Measurements from ENCODE around the gene SAAL1. TPM values are rescaled to one million over a fixed set of nuclear protein-coding genes. Genes with fewer than 3 reads are reported as not detected.
A peak's percentile ranks its signal among the peaks of the same experiment; 100 is the strongest.

The SAAL1 gene
- total and polyA plus RNA-seq, 4 donors, result 5.5 to 15.1 (median 11.3) TPM

DNA sequence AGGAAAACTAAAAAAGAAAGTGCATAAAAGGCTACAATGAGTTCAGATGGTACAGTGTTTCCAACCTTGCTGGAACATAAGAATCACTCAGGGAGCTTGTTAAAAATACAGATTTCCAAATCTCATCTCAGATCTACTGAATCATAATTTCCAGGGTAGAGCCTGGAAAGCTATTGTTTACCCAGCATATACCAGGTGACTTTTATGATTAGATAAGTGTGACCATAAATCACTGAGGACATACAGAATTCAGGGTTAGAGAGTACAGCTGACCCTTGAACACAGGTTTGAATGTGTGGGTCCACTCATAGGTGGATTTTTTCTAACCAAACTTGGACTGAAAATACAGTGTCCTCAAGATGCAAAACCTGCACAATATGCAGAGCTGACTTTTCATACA is 11.9 kb downstream of the SAAL1 start:
- no peak overlapping the region for H3K27ac ChIP-seq (ENCODE audit: low read depth in 1 of 2, low read length in 1 of 2)
- no peak overlapping the region for H3K4me3 ChIP-seq
- TF ChIP-seq, protein P1, sequence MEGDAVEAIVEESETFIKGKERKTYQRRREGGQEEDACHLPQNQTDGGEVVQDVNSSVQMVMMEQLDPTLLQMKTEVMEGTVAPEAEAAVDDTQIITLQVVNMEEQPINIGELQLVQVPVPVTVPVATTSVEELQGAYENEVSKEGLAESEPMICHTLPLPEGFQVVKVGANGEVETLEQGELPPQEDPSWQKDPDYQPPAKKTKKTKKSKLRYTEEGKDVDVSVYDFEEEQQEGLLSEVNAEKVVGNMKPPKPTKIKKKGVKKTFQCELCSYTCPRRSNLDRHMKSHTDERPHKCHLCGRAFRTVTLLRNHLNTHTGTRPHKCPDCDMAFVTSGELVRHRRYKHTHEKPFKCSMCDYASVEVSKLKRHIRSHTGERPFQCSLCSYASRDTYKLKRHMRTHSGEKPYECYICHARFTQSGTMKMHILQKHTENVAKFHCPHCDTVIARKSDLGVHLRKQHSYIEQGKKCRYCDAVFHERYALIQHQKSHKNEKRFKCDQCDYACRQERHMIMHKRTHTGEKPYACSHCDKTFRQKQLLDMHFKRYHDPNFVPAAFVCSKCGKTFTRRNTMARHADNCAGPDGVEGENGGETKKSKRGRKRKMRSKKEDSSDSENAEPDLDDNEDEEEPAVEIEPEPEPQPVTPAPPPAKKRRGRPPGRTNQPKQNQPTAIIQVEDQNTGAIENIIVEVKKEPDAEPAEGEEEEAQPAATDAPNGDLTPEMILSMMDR (IDR thresholded peaks at IDR 0.05; ENCODE audit: control extremely low read depth, extremely low read depth), result no peak
- ATAC-seq (ENCODE audit: insufficient read depth, low FRiP score) (no peak), DNase-seq (no peak)
- no peaks in the 10 kb centered on the region for H3K4me1 ChIP-seq (ENCODE audit: control insufficient read depth in 5 of 5, insufficient read depth in 5 of 5, low read length in 5 of 5)
- peaks cover 19 to 44% (median 23%) of the 10 kb centered on the region in 4 donors for H3K36me3 ChIP-seq (ENCODE audit: control insufficient read depth in 4 of 4, insufficient read depth in 4 of 4, low read length in 4 of 4)
- no peaks in the 10 kb centered on the region for H3K27me3 ChIP-seq (ENCODE audit: control insufficient read depth in 3 of 3, insufficient read depth in 3 of 3, low read length in 2 of 3)
- H3K9ac ChIP-seq (ENCODE audit: insufficient read depth in 1 of 2, low read length in 2 of 2), result no peak overlapping the region
- H3K9me3 ChIP-seq (ENCODE audit: control insufficient read depth in 4 of 4, insufficient read depth in 3 of 4, low read length in 3 of 4), result no peaks in the 10 kb centered on the region

DNA sequence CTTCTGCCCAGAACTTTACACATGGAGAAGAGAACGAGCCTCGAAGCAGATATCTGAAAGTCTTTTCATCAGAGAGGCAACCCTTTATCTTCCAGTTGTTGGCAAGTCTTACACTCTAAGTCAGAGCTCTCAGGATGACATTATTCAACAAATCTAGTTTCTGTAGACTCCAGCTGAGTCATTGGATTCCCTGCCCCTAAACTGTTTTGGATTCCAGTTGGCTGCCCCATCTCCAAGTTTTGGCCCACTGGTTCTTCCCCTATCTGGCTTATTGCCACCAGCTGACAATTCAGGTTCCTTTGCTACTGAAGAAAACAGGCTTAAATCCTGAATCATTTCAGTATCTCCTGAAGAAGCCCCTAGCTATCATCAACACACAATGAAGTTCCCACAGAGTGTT is 14.2 kb downstream of the SAAL1 start:
- Histone ChIP-seq H3K9me3 (ENCODE audit: control insufficient read depth in 4 of 4, insufficient read depth in 3 of 4, low read length in 3 of 4) (no peaks in the 10 kb centered on the region), H3K9ac (ENCODE audit: insufficient read depth in 1 of 2, low read length in 2 of 2) (no peak overlapping the region), H3K27ac (ENCODE audit: low read depth in 1 of 2, low read length in 1 of 2) (no peak overlapping the region), H3K36me3 (ENCODE audit: control insufficient read depth in 4 of 4, insufficient read depth in 4 of 4, low read length in 4 of 4) (peaks cover 22 to 59% (median 33%) of the 10 kb centered on the region in 4 donors), H3K4me3 (no peak overlapping the region), H3K4me1 (ENCODE audit: control insufficient read depth in 5 of 5, insufficient read depth in 5 of 5, low read length in 5 of 5) (no peaks in the 10 kb centered on the region), H3K27me3 (ENCODE audit: control insufficient read depth in 3 of 3, insufficient read depth in 3 of 3, low read length in 2 of 3) (no peaks in the 10 kb centered on the region)
- DNase-seq (no peak), ATAC-seq (ENCODE audit: insufficient read depth, low FRiP score) (no peak)
- 94 to 98% methylated on average over 2 of the region's 2 CpGs for WGBS, 2 donors
- TF ChIP-seq, protein P1 (IDR thresholded peaks at IDR 0.05; ENCODE audit: control extremely low read depth, extremely low read depth), result no peak

- Histone ChIP-seq H3K9ac (ENCODE audit: insufficient read depth in 1 of 2, low read length in 2 of 2) (no peak overlapping the region), H3K27ac (ENCODE audit: low read depth in 1 of 2, low read length in 1 of 2) (no peak overlapping the region), H3K4me1 (ENCODE audit: control insufficient read depth in 5 of 5, insufficient read depth in 5 of 5, low read length in 5 of 5) (no peaks in the 10 kb centered on the region), H3K9me3 (ENCODE audit: control insufficient read depth in 4 of 4, insufficient read depth in 3 of 4, low read length in 3 of 4) (no peaks in the 10 kb centered on the region), H3K36me3 (ENCODE audit: control insufficient read depth in 4 of 4, insufficient read depth in 4 of 4, low read length in 4 of 4) (peaks cover 20 to 48% (median 31%) of the 10 kb centered on the region in 4 donors), H3K4me3 (no peak overlapping the region), H3K27me3 (ENCODE audit: control insufficient read depth in 3 of 3, insufficient read depth in 3 of 3, low read length in 2 of 3) (no peaks in the 10 kb centered on the region)
- no peak for ATAC-seq (ENCODE audit: insufficient read depth, low FRiP score)
- peak in 1 of 3 donors; percentile 9 for DNase-seq
- 45 to 74% methylated on average over 3 of the region's 3 CpGs for WGBS, 2 donors
- TF ChIP-seq, protein P1 (IDR thresholded peaks at IDR 0.05; ENCODE audit: control extremely low read depth, extremely low read depth), result no peak
Measured at GRCh38 chr11:18088966-18089365, 16.9 kb downstream of the SAAL1 start.

GRCh38 chr11:18088366-18088765 is 17.5 kb downstream of the SAAL1 start:
- WGBS, 2 donors, result 96 to 99% methylated on average over 2 of the region's 2 CpGs
- H3K4me3 ChIP-seq, result no peak overlapping the region
- TF ChIP-seq, protein P1 (IDR thresholded peaks at IDR 0.05; ENCODE audit: control extremely low read depth, extremely low read depth), result no peak
- H3K27ac ChIP-seq (ENCODE audit: low read depth in 1 of 2, low read length in 1 of 2), result no peak overlapping the region
- H3K4me1 ChIP-seq (ENCODE audit: control insufficient read depth in 5 of 5, insufficient read depth in 5 of 5, low read length in 5 of 5), result no peaks in the 10 kb centered on the region
- no peaks in the 10 kb centered on the region for H3K27me3 ChIP-seq (ENCODE audit: control insufficient read depth in 3 of 3, insufficient read depth in 3 of 3, low read length in 2 of 3)
- H3K9me3 ChIP-seq (ENCODE audit: control insufficient read depth in 4 of 4, insufficient read depth in 3 of 4, low read length in 3 of 4), result no peaks in the 10 kb centered on the region
- DNase-seq (no peak), ATAC-seq (ENCODE audit: insufficient read depth, low FRiP score) (no peak)
- no peak overlapping the region for H3K9ac ChIP-seq (ENCODE audit: insufficient read depth in 1 of 2, low read length in 2 of 2)
- peaks cover 17 to 45% (median 29%) of the 10 kb centered on the region in 4 donors for H3K36me3 ChIP-seq (ENCODE audit: control insufficient read depth in 4 of 4, insufficient read depth in 4 of 4, low read length in 4 of 4)

Data from lung (tissue), 12 donors.